Endothelial cell of umbilical vein (primary cell): Measurements from ENCODE around the gene KLK13. TPM values are rescaled to one million over a fixed set of nuclear protein-coding genes. Genes with fewer than 3 reads are reported as not detected.

Experiments
- BruUV-seq: library from RNA; stranded (reverse); fragments of 400-500 nt; replicated peaks from 2 replicates; lab custom pipeline; 2021; lab: Mats Ljungman, UMichigan
- CTCF ChIA-PET: fragments of 300-600, 350-600 bp; sonication (Branson Sonifier 250); formaldehyde crosslinking; loops from one replicate; lab custom pipeline; 2021; ENCODE audit warnings: antibody characterized with exemption, inconsistent platforms; lab: Charles Lee
- POLR2A ChIA-PET: fragments of 300-600, 350-600 bp; sonication (Branson Sonifier 250); formaldehyde crosslinking; loops from one replicate; lab custom pipeline; 2021; ENCODE audit warnings: antibody characterized with exemption, inconsistent platforms; lab: Charles Lee
- DNase-seq: peaks from one replicate; pipeline ENCODE4 v3.0.0-alpha.2; 2011; ENCODE audit warnings: low read depth, low spot score
- FAIRE-seq: peaks from 2 replicates; lab custom pipeline; 2011; peaks lifted over from hg19 to GRCh38; lab: Jason Lieb, UNC
- H2AFZ ChIP-seq: 2 replicates; pipeline ENCODE4 v1.6.0; 2012; ENCODE audit warnings: low read depth, low read length, control low read depth, inconsistent platforms
- H3K27ac ChIP-seq: 2 replicates; pipeline ENCODE4 v1.5.1; 2011; ENCODE audit warnings: low read depth, mild to moderate bottlenecking, control low read depth, low read length, moderate library complexity; ENCODE audit not compliant: insufficient read depth
- H3K27me3 ChIP-seq, 2 experiments: 2 replicates each; pipeline versions ENCODE4 v1.6.0 to v1.6.1; 2011; ENCODE audit warnings: low read length in 2 of 2, mixed read lengths in 1 of 2; ENCODE audit not compliant: control insufficient read depth in 2 of 2, insufficient read depth in 2 of 2
- H3K36me3 ChIP-seq, 2 experiments: 2 replicates in 1 of 2; 3 replicates in 1 of 2; pipeline ENCODE4 v1.5.1; 2011; ENCODE audit warnings: low read length in 2 of 2, mild to moderate bottlenecking in 1 of 2, moderate library complexity in 1 of 2; ENCODE audit not compliant: control insufficient read depth in 2 of 2, insufficient read depth in 2 of 2; ENCODE audit errors: extremely low read depth in 1 of 2
- H3K4me1 ChIP-seq: 3 replicates; pipeline ENCODE4 v1.5.1; 2011; ENCODE audit warnings: mild to moderate bottlenecking, low read length; ENCODE audit not compliant: control insufficient read depth, insufficient read depth; ENCODE audit errors: extremely low read depth
- H3K4me2 ChIP-seq: 2 replicates; pipeline ENCODE4 v1.6.1; 2011; ENCODE audit warnings: low read length, control low read depth, mixed read lengths; ENCODE audit not compliant: insufficient read depth
- H3K4me3 ChIP-seq, 3 experiments: fragments of 200-600 bp in 1 of 3; sonication (generic), shearing (Covaris generic) in 1 of 3; replicated peaks in 1 of 3; 2 replicates each; pipeline ENCODE4 v1.5.1; 2011 to 2016; ENCODE audit warnings: control low read depth in 3 of 3, low read length in 3 of 3, mild to moderate bottlenecking in 2 of 3, inconsistent platforms in 1 of 3, low read depth in 1 of 3, moderate library complexity in 1 of 3; ENCODE audit not compliant: insufficient read depth in 1 of 3
- H3K79me2 ChIP-seq: 2 replicates; pipeline ENCODE4 v1.6.0; 2012; ENCODE audit warnings: low read length, inconsistent platforms; ENCODE audit not compliant: control insufficient read depth, insufficient read depth
- H3K9ac ChIP-seq: replicated peaks from 2 replicates; pipeline ENCODE3; 2011; ENCODE audit warnings: low read length, control low read depth; ENCODE audit not compliant: insufficient read depth; ENCODE audit errors: extremely low read depth
- H3K9me1 ChIP-seq: replicated peaks from 3 replicates; pipeline ENCODE4 v1.6.0; 2011; ENCODE audit warnings: mild to moderate bottlenecking, low read length; ENCODE audit not compliant: control insufficient read depth, insufficient read depth; ENCODE audit errors: extremely low read depth
- H3K9me3 ChIP-seq: replicated peaks from 2 replicates; pipeline ENCODE4 v1.5.1; 2012; ENCODE audit warnings: low read length, inconsistent platforms; ENCODE audit not compliant: control insufficient read depth, insufficient read depth
- H4K20me1 ChIP-seq: replicated peaks from 2 replicates; pipeline ENCODE3; 2011; ENCODE audit warnings: mild to moderate bottlenecking, low read length; ENCODE audit not compliant: control insufficient read depth, insufficient read depth; ENCODE audit errors: extremely low read depth
- EZH2 ChIP-seq: IDR thresholded peaks from 2 replicates; pipeline ENCODE4 v1.6.1; 2012; ENCODE audit warnings: borderline replicate concordance, low read depth, mild to moderate bottlenecking, moderate library complexity, low read length, inconsistent platforms; ENCODE audit not compliant: severe bottlenecking
- FOS ChIP-seq: IDR thresholded peaks from 2 replicates; pipeline ENCODE4 v1.6.1; 2011; ENCODE audit warnings: mild to moderate bottlenecking, low read length, moderate library complexity, borderline replicate concordance; ENCODE audit not compliant: insufficient read depth
- GATA2 ChIP-seq: IDR thresholded peaks from 2 replicates; pipeline ENCODE4 v1.7.0; 2011; ENCODE audit warnings: low read depth, mild to moderate bottlenecking, moderate library complexity, mixed read lengths, low read length; ENCODE audit not compliant: insufficient read length, insufficient read depth
- JUN ChIP-seq: IDR thresholded peaks from 2 replicates; pipeline ENCODE4 v1.6.1; 2011; ENCODE audit warnings: borderline replicate concordance, low read depth; ENCODE audit not compliant: insufficient read length, insufficient read depth
- MAX ChIP-seq: IDR thresholded peaks from 2 replicates; pipeline ENCODE4 v1.6.1; 2011; ENCODE audit not compliant: insufficient read depth, insufficient read length
- MYC ChIP-seq: IDR thresholded peaks from one replicate; pipeline ENCODE4 v1.6.1; 2011; ENCODE audit warnings: mild to moderate bottlenecking, low read depth, low read length
- POLR2A ChIP-seq: IDR thresholded peaks from 2 replicates; pipeline ENCODE4 v1.6.1; 2012; ENCODE audit warnings: low read depth, mild to moderate bottlenecking, control low read depth, low read length
- POLR2AphosphoS5 ChIP-seq: IDR thresholded peaks from 2 replicates; pipeline ENCODE4 v1.6.1; 2012; ENCODE audit warnings: low read depth, mild to moderate bottlenecking, control low read depth, low read length, moderate library complexity; ENCODE audit not compliant: insufficient read depth
- dilution Hi-C: fragments of 300-500 bp; cut with MboI; formaldehyde crosslinking; loops from one replicate; pipeline ENCODE4 v1.15.0; 2019; ENCODE audit warnings: low sequenced_read_pairs; ENCODE audit not compliant: extremely low pct_ligation_motif_present
- intact Hi-C: fragments of 100-400 bp; cut with micrococcal nuclease; formaldehyde crosslinking; loops from one replicate; pipeline ENCODE4 v1.10.0; 2022
- polyA plus RNA-seq, 4 experiments: library from polyadenylated mRNA; depleted of rRNA in 3 of 4; stranded (reverse) in 3 of 4; unstranded in 1 of 4; fragments of >200 nt; gene quantifications; 2 replicates each; pipeline versions ENCODE4 v1.2.1 to v1.2.3, GENCODE V29; 2011 to 2012; ENCODE audit warnings: missing spikeins in 1 of 4
- total RNA-seq: library from RNA; stranded (reverse); gene quantifications from 2 replicates; pipeline ENCODE4 v1.2.3, GENCODE V29; 2021
- TF ChIP-seq, protein P1 (sequence below), 2 donors: IDR thresholded peaks; 1 replicate in 1 of 2; 2 replicates in 1 of 2; pipeline ENCODE4 v1.5.1; 2011; ENCODE audit warnings: low read length in 2 of 2, mild to moderate bottlenecking in 2 of 2, moderate library complexity in 2 of 2, control low read depth in 1 of 2, inconsistent platforms in 1 of 2, low read depth in 1 of 2; ENCODE audit not compliant: insufficient read depth in 1 of 2; ENCODE audit errors: extremely low read depth in 1 of 2

The KLK13 gene
- total and polyA plus RNA-seq, 2 donors (not counting 3 experiments of a cell fraction or from before 2014, with no cell fraction given): not detected

GRCh38 chr19:51027126-51027806 lies 37.6 kb downstream of the KLK13 start:
- no peaks in the 10 kb centered on the region for H3K9me3 ChIP-seq
- FAIRE-seq (no peak), DNase-seq (no peak)
- dilution Hi-C loops: no loop called here
- TF ChIP-seq, protein P1, sequence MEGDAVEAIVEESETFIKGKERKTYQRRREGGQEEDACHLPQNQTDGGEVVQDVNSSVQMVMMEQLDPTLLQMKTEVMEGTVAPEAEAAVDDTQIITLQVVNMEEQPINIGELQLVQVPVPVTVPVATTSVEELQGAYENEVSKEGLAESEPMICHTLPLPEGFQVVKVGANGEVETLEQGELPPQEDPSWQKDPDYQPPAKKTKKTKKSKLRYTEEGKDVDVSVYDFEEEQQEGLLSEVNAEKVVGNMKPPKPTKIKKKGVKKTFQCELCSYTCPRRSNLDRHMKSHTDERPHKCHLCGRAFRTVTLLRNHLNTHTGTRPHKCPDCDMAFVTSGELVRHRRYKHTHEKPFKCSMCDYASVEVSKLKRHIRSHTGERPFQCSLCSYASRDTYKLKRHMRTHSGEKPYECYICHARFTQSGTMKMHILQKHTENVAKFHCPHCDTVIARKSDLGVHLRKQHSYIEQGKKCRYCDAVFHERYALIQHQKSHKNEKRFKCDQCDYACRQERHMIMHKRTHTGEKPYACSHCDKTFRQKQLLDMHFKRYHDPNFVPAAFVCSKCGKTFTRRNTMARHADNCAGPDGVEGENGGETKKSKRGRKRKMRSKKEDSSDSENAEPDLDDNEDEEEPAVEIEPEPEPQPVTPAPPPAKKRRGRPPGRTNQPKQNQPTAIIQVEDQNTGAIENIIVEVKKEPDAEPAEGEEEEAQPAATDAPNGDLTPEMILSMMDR (IDR thresholded peaks at IDR 0.05; ENCODE audit: extremely low read depth in 1 of 2, insufficient read depth in 1 of 2, low read depth in 1 of 2, low read length in 2 of 2): no peak
- TF ChIP-seq MAX (no peak), FOS (no peak), MYC (no peak), POLR2AphosphoS5 (no peak), JUN (no peak), POLR2A (no peak), EZH2 (no peak), GATA2 (no peak)
- no peak overlapping the region for H2AFZ ChIP-seq
- POLR2A ChIA-PET: no interaction called here
- H3K9ac ChIP-seq: no peak overlapping the region
- no peaks in the 10 kb centered on the region for H3K36me3 ChIP-seq
- intact Hi-C loops: no loop called here
- no peaks in the 10 kb centered on the region for H3K4me1 ChIP-seq
- H3K27me3 ChIP-seq: no peaks in the 10 kb centered on the region
- H3K79me2 ChIP-seq: no peaks in the 10 kb centered on the region
- H3K27ac ChIP-seq: no peak overlapping the region
- no peak overlapping the region for H3K4me2 ChIP-seq
- H3K9me1 ChIP-seq: no peaks in the 10 kb centered on the region
- no peaks in the 10 kb centered on the region for H4K20me1 ChIP-seq
- H3K4me3 ChIP-seq: no peak overlapping the region
- BruUV-seq: no TSS peak
- CTCF ChIA-PET: interaction anchor here (2.3 kb wide), 1 partner anchor 10 kb away, joined by 11 read pairs; no protein-coding TSS in a partner anchor
